GM19395 (cell line): ENCODE measurements around the gene DDX17.
"Not testable (repeated sequence)": the region's sequence is repeated elsewhere in the genome, so short reads cannot be mapped to it uniquely, and the experiment has no call there.

ENCODE experiments used
- ATAC-seq: cut with Tn5 transposase; IDR thresholded peaks from one replicate; pipeline ENCODE4 v1.9.1; 2021; ENCODE audit warnings: mild to moderate bottlenecking, moderate library complexity; ENCODE audit not compliant: unreplicated experiment

Gene DDX17

GRCh38 chr22:38494498-38494897 is 11.6 kb downstream of the DDX17 start:
- ATAC-seq, result no peak

DNA sequence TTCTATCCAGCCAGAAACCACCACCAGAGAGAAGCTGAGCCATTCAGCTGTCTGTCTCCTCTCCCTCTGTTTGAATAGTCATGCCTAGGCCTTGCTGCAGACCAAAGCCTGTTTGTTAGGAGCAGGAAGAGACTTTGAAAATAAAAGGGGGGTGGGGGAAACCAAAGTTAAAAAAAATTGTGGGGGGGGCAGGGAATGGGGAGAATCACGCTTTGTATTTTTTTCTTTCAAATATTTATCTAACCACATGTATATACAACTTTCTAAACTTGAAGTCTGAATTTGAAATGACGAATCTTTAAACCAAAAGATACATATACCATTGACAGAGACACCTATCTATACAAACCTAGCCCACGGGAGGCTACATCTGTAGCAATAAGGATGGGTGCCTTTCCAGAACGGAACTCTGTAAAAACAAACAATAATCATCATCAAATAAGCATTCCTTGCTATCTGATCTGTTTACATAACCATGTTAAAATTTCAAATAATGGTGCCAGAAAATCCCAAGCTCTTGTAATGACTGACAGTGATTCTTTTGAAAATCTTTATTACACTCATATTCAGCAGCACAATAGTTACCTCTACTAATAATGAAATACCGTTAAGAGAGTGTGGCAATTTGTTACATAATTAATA is 14.3 kb downstream of the DDX17 start:
- ATAC-seq, result no peak

- no peak for ATAC-seq
Observed at GRCh38 chr22:38490915-38491314, 15.2 kb downstream of the DDX17 start.

- ATAC-seq, result no peak
Observed at GRCh38 chr22:38490475-38490874, 15.6 kb downstream of the DDX17 start.

DNA sequence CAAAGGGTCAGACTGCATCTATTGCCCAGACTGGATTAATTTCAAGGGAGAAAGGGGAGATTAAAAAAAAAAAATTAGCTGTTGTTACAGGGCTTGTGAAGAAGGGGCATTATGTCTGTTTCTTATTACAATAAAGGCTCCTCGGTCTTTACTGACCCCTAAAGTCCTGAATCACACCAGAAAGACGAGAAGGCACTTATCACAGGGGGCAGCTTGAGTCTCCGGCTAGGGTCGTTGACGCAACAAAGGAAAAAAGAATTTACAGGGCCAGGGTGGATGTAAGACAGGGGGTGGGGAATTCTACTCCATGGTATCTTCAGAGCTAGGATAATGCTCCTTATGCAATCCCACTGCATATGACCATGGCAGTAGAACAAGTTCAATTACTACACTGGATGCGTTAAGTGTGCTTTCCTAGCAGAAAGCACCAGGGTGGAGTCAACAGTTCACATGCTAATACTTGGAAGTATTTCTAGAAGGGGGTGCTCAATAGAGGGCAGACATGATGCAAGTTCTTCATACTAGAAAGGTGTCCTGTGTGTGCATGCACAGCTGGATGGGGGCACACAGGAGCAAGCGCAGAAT is 16.5 kb downstream of the DDX17 start:
- ATAC-seq, result no peak

DNA sequence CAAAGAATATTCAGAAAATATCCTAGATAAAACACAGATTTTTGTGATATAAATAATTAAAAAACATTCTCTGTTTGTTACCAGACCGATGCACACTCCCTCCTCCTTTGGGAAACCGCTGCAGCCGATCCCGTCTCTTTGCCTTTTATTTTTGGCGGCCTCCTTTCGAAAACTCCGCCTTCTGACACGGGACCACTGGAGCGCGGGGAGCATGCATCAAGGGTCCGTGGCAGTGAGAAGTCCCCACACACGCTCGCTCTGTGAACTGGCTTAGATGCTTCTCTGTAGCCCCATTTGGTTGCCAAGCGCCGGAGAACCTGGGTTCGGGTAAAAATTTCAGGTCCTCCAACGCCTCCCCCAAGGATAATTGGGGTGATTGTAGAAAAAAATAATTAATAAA is 17.0 kb downstream of the DDX17 start:
- ATAC-seq, result no peak

DNA sequence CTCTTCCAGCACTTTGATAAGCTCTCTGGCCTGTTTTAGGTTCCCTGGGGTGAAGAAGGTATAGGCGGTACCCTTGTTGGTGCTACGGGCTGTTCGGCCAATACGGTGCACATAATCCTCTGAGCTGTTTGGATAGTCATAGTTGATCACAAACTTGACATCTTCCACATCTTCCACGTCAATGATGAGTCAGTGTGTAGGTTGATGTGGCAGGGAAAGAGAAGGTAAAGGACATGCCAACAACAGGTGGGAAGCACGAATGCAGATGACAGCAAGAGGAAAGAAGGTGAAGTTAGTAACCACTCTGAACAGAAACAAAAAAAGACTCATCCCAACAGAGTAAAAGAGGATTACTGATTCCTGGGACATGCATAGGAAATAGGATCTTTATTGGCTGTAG is 18.2 kb downstream of the DDX17 start:
- ATAC-seq, result no peak

DNA sequence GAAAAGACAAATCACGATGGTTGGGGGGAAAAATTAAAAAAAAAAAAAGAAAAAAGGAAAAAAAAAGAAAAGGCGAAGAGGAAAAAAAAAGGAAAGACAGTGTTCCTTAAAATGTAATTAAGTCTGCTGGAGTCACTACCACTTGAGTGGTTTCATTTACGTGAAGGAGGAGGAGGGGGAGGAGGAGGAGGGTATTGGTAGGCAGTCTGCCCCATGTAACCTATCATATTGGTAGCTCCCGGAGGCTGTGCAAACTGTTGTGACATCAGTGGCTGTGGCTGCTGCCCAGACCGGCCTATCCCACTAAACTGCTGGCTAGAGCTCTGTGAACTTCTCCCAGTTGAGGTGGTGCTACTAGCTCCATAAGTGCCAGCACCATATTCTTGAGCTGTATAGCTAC is 20.3 kb downstream of the DDX17 start:
- no peak for ATAC-seq

DNA sequence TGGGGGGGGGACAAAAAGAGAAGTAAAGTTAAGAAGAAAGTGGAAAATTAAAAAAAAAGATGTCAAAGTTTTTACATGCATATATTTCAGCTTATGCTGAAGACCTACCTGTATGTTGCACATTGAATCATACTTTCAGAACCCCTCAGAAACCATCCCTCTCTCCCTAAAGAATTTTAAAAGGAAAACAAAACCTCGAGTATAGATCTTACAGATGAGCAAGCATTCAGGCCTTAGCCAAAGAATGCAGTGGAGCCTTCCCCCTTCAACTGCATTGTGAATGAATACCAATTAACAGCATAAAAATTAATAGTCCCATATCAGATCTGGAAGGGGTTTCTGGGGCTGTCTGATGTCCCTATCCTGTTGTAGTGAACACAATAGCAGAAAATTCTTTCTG is 21.9 kb downstream of the DDX17 start:
- no peak for ATAC-seq

GRCh38 chr22:38482662-38483308 is 23.3 kb downstream of the DDX17 start:
- no peak for ATAC-seq

DNA sequence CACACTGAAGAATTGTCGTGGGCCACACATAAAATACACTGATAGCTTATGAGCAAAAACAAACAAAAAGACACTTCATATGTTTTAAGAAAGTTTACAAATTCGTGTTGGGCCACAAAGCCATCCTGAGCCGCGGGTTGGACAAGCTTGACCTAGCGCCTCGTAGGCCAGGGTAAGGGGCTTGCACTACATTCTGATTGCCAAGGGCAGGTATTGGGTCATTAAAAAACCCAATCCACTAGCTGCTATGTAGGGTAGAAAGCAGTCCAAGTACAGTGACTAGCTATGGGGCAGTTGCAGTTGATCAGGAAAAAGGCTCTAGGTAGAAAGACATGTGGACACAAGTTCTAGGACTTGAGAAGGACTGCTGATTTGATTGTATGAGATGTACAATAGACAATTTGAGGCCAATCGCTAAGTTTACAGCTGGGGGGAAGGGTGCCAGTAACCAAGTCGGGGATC is 24.2 kb downstream of the DDX17 start:
- no peak for ATAC-seq

DNA sequence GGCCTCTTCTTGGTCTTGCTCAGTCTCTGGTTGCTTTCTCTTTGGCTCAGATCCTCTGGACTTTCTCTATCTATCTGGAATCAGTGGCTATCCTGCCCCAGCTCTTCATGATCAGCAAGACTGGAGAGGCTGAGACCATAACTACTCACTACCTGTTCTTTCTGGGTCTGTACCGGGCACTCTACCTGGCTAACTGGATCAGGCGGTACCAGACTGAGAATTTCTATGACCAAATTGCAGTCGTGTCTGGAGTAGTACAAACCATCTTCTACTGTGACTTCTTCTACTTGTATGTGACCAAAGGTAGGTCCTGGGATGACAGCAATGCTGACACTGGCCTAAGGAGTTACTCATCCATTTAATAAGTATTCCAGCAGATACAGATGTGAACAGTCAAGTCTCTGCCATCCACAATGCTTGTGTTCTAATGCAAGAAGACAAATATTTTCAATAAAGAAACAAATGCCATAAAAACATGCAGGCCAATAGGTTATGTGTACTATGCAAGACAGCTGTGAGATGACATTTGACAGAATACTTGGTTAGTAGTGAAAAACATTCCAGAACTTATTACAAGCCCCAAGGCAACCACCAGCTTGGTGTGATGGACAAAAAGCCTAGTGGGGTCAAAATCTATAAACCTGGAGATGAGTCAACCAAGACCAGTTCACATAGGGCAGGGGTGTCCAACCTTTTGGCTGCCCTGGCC is 24.8 kb downstream of the DDX17 start:
- ATAC-seq, result no peak

DNA sequence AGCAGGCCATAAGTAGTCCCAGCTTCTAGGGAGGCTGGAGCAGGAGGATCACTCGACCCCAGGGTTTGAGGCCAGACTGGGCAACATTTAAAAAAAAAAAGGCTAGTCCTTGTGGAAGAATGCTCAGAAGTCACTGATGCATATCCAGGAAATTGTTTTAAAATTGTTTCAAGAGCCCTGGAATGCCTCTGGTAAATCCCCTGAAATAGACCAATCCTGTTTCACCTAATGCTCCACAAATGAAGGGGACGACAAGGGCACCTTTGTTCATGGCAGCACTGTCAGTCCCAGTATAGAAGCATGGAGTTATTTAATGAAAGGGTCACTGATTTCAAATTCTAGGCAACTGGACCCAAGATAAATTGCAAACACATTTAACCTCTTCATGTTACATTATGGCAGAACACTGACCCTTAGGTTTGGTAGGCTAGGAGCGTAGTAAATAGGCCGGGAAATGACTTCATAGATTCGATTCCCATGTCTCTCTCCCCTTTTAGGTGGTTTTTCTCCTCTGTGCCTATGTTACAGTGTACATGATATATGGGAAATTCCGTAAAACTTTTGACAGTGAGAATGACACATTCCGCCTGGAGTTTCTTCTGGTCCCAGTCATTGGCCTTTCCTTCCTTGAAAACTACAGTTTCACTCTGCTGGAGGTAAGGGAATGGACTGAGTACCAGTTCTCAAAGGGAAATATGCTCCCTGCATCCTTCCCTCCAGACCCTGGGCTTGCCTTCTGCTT is 26.8 kb downstream of the DDX17 start:
- no peak for ATAC-seq

DNA sequence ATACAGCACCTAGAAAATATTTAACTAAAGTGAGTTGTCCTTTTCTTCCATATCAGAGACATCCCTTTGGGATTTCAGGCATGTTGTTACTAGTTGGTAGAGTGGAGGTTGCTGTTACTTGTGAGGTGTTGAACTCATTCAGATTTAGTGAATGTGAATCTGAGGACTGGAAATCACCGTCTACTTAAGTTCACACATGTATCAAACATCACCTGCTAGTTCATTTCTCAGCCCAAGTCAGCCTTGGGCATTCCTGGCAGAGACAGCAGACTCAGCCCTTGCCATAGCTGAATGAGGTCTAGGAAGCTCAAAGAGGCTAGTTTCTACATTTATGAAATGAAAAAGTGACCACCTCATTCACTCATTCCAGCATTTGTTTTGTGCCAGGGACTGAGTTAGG is 28.5 kb downstream of the DDX17 start:
- no peak for ATAC-seq

GRCh38 chr22:38474003-38474607 is 32.0 kb downstream of the DDX17 start:
- ATAC-seq, result no peak

DNA sequence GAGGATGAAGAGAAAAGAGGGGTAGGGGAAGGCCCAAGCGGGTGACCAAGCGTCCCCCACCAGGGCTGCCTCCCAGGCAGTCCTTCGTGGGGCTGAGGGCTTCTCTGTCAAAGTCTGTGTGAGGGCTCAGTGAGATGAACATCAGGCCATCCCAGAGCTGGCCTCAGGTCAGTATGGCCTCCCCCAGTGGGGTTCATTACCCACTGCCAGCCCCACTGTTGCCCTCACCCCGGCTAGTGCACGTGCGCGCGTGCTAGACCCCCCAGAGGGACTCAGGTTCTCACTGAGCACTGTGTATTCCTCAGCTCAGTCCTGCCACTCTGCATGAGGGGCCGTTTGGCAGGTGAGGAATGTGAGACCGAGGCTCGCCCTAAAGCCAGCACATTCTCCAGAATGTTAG is 34.9 kb downstream of the DDX17 start:
- ATAC-seq, result no peak

GRCh38 chr22:38470179-38470578 is 35.9 kb downstream of the DDX17 start:
- not testable (repeated sequence) for ATAC-seq

GRCh38 chr22:38469306-38469781 is 36.8 kb downstream of the DDX17 start:
- no peak for ATAC-seq

DNA sequence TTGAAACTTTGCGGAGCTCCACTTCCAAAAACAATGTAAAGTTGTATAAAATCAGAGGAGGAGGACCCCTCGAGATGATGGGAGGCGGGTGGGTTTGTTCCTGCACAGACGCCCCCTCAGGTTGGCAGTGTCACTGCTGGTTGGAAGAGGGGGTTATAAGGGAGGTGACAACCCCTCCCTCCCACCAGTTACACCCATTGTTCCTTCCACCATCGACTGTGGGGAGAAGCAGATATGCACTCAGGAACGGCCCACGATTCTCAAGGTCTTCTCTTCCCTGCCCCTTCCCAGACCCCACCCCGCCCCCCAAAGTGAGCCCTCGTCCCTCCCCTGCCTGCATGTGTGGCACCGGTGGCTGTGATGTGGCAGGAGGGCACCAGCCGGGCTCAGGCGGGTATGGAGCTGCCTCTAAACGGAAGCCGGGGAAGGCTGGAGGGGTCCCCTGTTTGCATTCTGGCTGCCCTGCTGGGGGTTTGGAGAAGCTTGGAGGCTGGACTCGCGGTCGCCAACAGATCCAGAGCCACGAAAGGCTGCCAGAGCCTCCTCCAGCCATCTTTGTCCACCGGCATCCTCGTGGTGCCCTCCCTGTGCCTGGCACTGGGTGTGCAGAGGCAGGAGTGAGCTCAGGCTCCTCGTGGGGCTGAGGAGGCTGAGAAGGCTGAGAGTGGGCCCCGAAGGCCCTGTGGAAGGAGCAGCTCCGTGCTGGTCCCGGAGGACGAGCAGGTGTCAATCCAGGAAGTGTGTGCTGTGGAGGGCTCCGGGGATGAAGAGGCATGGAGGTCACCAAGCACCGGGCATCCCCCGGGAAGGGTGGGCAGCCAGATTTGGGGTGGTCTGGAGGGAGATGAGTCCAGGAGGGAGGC is 37.4 kb downstream of the DDX17 start:
- no peak for ATAC-seq
